Adipocyte (in vitro differentiated cells): ENCODE results near the gene PSENEN.
"Not testable (repeated sequence)": the region's sequence is repeated elsewhere in the genome, so short reads cannot be mapped to it uniquely, and the experiment has no call there.

ENCODE experiments used
- DNase-seq: peaks from one replicate; pipeline ENCODE4 v3.0.0-alpha.2; 2015; ENCODE audit warnings: low read depth
- H3K27me3 ChIP-seq: replicated peaks from 2 replicates; pipeline ENCODE4 v1.7.0; 2013; ENCODE audit warnings: mild to moderate bottlenecking, low read length, moderate library complexity; ENCODE audit not compliant: control insufficient read depth, insufficient read depth
- H3K36me3 ChIP-seq: 2 replicates; pipeline ENCODE4 v1.7.0; 2013; ENCODE audit warnings: low read length, mild to moderate bottlenecking, moderate library complexity; ENCODE audit not compliant: control insufficient read depth, insufficient read depth, severe bottlenecking
- H3K4me1 ChIP-seq: 2 replicates; pipeline ENCODE4 v1.7.0; 2013; ENCODE audit warnings: mild to moderate bottlenecking, low read length, moderate library complexity; ENCODE audit not compliant: control insufficient read depth, insufficient read depth
- H3K4me3 ChIP-seq: 2 replicates; pipeline ENCODE4 v1.7.0; 2013; ENCODE audit warnings: mild to moderate bottlenecking, low read length, moderate library complexity
- H3K9ac ChIP-seq: 2 replicates; pipeline ENCODE4 v1.7.0; 2013; ENCODE audit warnings: mild to moderate bottlenecking, low read length, moderate library complexity
- H3K9me3 ChIP-seq: 2 replicates; pipeline ENCODE4 v1.7.0; 2013; ENCODE audit warnings: mild to moderate bottlenecking, low read length, moderate library complexity; ENCODE audit not compliant: control insufficient read depth

Gene PSENEN

DNA sequence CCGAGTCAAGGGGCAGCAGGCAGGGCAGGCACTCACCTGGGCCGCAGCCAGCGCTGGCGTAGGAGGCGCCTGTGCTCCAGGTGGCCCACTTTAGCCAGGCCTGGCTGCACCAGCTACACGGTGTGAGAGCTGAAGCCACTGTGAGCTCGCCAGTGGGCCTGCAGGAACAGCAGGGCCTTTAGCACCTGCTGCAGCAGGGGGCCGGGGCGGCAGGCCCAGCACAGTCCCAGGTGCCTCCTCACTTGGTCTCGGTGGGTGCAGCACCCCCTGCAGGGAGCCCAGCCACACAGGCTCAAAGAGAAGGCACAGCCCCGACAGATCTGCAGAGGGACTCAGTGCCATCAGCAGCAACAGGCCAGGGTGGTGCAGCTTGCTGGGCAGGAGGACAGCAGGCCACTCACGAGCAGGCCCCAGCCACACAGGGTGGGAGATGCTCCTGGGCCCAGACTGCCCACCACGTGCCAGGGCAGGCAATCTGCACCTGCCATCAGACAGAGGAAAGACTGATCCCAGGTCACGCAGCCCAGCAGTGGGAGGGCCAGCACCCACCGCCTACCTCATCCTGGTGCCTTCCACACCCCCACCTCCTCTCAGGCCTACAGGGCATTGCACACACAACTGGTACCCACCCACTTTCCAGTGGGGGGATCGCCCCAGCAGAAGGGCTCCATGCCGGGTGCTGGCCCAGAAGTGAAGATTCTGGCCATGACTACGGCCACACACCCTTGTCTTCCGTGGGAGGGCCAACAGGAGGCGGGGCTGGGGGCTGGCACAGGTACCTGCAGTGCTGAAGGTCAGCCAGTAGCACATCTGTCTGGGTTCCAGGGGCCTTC, 45.7 kb downstream of the PSENEN start:
- H3K9ac ChIP-seq: no peak overlapping the region
- H3K36me3 ChIP-seq: no peaks in the 10 kb centered on the region
- H3K27me3 ChIP-seq: peaks cover under 1% of the 10 kb centered on the region
- peaks cover 8% of the 10 kb centered on the region for H3K4me1 ChIP-seq
- DNase-seq: no peak
- no peaks in the 10 kb centered on the region for H3K9me3 ChIP-seq
- H3K4me3 ChIP-seq: no peak overlapping the region

DNA sequence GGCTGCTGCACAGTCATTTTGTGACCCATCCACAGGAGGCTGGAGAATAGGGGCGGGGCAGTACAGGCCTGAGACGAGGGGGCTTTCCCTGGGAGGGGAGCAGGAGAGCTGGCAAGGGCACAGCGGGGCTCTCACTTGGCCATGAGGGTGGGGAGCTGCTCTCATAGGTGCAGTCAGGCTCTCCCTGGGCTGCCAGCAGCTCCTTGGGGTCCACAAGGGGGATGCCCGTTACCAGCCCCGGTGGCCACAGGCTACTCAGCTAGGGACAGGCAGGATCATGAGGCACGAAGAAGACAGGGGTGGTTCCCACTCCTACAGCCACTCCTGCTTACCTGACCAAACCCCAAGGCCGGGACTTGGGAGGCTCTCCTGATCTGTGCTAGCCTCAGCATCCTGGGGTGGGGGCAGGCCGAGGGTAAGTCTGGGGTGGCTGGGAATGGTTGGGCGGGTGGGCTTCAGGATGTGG, 46.4 kb downstream of the PSENEN start:
- no peak for DNase-seq
- H3K4me3 ChIP-seq: no peak overlapping the region
- no peaks in the 10 kb centered on the region for H3K36me3 ChIP-seq
- H3K4me1 ChIP-seq: peaks cover 8% of the 10 kb centered on the region
- H3K9ac ChIP-seq: no peak overlapping the region
- peaks cover 7% of the 10 kb centered on the region for H3K27me3 ChIP-seq
- no peaks in the 10 kb centered on the region for H3K9me3 ChIP-seq

DNA sequence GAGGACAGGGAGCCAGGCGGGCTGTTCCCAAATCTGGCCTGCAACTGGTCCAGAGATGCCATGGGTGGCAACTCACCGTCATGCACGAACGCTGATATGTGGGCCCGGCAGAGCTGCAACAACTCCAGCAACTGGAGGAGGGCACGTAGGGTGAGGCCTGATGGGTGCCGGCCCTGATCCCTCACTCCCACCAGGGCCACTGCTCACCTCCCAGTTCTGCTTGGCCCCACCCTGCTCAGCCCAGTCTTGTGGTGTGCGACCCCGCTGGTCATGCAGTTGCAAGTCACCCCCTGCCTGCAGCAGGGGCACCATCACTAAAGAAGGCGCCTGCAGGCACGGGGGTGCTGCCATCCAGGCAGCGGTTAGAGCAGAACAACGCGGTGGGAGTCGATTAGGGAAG, 46.9 kb downstream of the PSENEN start:
- no peaks in the 10 kb centered on the region for H3K36me3 ChIP-seq
- H3K9ac ChIP-seq: no peak overlapping the region
- no peaks in the 10 kb centered on the region for H3K9me3 ChIP-seq
- no peak for DNase-seq
- peaks cover 12% of the 10 kb centered on the region for H3K27me3 ChIP-seq
- H3K4me1 ChIP-seq: peaks cover 8% of the 10 kb centered on the region
- H3K4me3 ChIP-seq: no peak overlapping the region

DNA sequence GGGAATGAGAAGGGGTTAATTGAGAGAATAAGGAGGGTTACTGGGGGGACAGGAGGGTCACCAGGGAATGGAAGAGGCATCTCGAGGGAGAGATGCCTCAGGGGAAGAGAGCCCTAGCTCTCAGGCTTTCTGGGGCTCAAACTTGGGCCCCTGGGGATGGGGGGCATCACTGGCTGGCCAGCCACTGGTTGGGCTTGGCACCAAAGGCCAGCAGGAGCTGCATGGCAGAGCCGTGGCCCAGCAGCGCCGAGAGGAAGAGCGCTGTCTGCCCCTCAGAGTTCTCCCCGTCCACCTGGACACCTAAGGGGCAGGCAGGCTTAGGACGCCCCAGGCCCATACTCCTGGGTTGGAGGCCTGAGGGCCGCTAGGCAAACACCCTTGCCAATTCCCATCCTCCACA, 47.4 kb downstream of the PSENEN start:
- H3K9me3 ChIP-seq: no peaks in the 10 kb centered on the region

DNA sequence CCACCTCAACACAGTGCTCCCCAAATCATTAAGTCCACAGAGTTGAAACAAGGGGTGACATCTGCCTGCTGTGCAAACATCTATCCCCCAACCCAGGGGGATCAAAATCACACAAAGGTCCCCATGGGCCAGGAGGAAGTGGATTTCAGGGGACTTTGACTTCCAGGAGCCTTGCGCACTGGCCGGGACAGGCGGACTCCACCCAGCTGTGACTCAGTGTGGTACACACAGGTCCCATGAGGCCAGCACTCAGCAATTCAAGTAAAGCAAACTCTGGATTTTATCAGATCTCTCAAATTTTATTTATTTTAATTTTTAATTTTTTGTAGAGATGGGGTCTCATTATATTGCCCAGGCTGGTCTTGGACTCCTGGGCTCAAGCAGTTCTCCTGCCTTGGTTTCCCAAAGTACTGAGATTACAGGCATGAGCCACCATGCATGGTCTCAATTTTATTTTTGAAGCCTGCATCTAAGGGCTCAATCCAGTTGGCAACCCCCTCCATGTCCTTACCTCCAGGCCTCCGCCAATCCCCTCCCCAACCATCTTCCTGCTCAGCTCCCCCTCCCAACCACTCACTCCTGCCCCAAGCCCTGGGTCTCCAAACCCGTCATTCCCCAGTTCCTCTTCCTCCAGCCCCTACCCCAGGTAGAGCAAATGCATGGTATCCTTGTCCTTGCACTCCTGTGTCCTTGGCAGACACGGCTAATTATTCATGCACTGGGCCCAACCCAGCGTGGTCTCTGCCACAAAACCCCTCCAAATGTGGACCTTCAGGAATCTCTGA, 48.1 kb downstream of the PSENEN start:
- peaks cover 8% of the 10 kb centered on the region for H3K4me1 ChIP-seq

More for the DNA sequence above, 47.4 kb downstream of the PSENEN start:
- H3K27me3 ChIP-seq: peaks cover 15% of the 10 kb centered on the region
- H3K4me3 ChIP-seq: no peak overlapping the region
- H3K36me3 ChIP-seq: no peaks in the 10 kb centered on the region
- H3K9ac ChIP-seq: no peak overlapping the region
- no peak for DNase-seq
- peaks cover 8% of the 10 kb centered on the region for H3K4me1 ChIP-seq

DNA sequence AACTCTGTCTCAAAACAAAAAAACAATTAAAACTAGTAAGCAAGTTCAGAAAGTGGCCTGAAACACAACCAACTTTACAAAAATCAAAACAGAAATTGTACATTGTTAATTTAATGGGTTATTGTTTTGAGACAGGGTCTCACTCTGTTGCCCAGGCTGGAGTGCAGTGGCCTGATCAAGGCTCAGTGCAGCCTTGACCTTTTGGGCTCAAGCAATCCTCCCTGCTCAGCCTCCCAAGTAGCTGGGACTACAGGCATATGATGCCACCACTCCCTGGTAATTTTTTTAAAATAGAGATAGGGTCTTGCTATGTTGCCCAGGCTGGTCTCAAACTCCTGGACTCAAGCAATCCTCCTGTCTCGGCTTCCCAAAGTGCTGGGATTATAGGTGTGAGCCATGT, 50.1 kb downstream of the PSENEN start:
- not testable (repeated sequence) for DNase-seq, H3K36me3 ChIP-seq, H3K4me1 ChIP-seq, H3K9ac ChIP-seq, H3K4me3 ChIP-seq, H3K9me3 ChIP-seq
- peaks cover 33% of the 10 kb centered on the region for H3K27me3 ChIP-seq

More for the DNA sequence above, 48.1 kb downstream of the PSENEN start:
- Histone ChIP-seq H3K9me3 (no peaks in the 10 kb centered on the region), H3K27me3 (peaks cover 20% of the 10 kb centered on the region), H3K36me3 (no peaks in the 10 kb centered on the region), H3K4me3 (no peak overlapping the region), H3K9ac (no peak overlapping the region)
- DNase-seq: peak; percentile 6
